ENCODE data around the gene MS4A10. TPM values are rescaled to one million over a fixed set of nuclear protein-coding genes. Genes with fewer than 3 reads are reported as not detected.
A peak's percentile ranks its signal among the peaks of the same experiment; 100 is the strongest.

The MS4A10 gene
- total and polyA plus RNA-seq, 2 of the 8 experiments (the other 6 are each of a cell fraction or from before 2014, with no cell fraction given): not detected

DNA sequence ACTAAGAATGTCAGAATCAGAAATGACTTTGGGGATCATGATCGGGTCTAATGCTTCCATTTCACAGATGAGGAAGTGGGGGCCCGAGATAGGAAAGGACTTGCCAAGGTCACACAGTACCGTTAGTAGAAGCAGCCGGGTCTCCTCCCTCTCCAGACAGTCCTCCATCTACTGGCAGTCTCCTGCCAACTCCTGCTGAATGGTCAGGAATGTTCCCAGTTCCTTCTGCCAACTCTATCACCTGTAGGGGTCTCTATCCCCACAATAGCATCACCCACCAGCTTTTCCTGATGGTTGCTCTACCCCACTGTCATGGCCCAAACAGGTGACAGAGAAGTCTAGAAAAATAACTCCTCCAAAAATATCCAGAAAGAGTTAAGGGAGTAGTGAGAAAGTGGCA, 32.9 kb downstream of the MS4A10 start:
- ChIA-PET POLR2A (ENCODE audit: partially characterized antibody) (no interaction called here), CTCF (ENCODE audit: partially characterized antibody) (interaction anchor here (1.1 to 1.8 kb wide), 4 partner anchors 12 to 56 kb away, joined by 3 to 5 read pairs (median 4); no protein-coding TSS in a partner anchor)
- no peak overlapping the region for H2BK20ac ChIP-seq (ENCODE audit: low read length)
- peak in 1 of 3 experiments; percentile 22; a peak in 1 of 4 replicates for TF ChIP-seq CTCF (IDR thresholded peaks at IDR 0.05; ENCODE audit: control extremely low read depth in 1 of 3, insufficient read depth in 1 of 3, low read depth in 1 of 3, low read length in 3 of 3)
- no peak for TF ChIP-seq HDAC6 (IDR thresholded peaks at IDR 0.05; ENCODE audit: low read depth, low read length)
- H2BK12ac ChIP-seq (ENCODE audit: low read depth, low read length): no peak overlapping the region
- H3K9ac ChIP-seq (replicated peaks in 1 of 4; ENCODE audit: extremely low read depth in 1 of 4, low read depth in 3 of 4, low read length in 3 of 4): no peak overlapping the region
- FAIRE-seq (no peak), DNase-seq (ENCODE audit: low read depth in 1 of 2, low spot score in 2 of 2) (no peak)
- no peak overlapping the region for H4K5ac ChIP-seq (ENCODE audit: insufficient read length, low read depth, low read length)
- no peak overlapping the region for H3K27ac ChIP-seq (ENCODE audit: low read depth, low read length)
- H4K91ac ChIP-seq (replicated peaks; ENCODE audit: insufficient read length, low read length): no peak overlapping the region
- H2BK5ac ChIP-seq (ENCODE audit: low read depth, low read length): no peak overlapping the region
- H3K27me3 ChIP-seq (replicated peaks in 1 of 4; ENCODE audit: control insufficient read depth in 3 of 4, extremely low read depth in 1 of 4, insufficient read depth in 3 of 4, low read length in 3 of 4): no peaks in the 10 kb centered on the region
- no peaks in the 10 kb centered on the region for H4K20me1 ChIP-seq (replicated peaks in 1 of 2; ENCODE audit: control insufficient read depth in 1 of 2, insufficient read depth in 2 of 2, low read length in 2 of 2)
- no peak overlapping the region for H3K4ac ChIP-seq (replicated peaks; ENCODE audit: insufficient read length, low read depth, low read length)
- no peak overlapping the region for H2AFZ ChIP-seq (ENCODE audit: low read length)
- no peak overlapping the region for H3K14ac ChIP-seq (ENCODE audit: insufficient read length)
- no peak overlapping the region for H3K23ac ChIP-seq (ENCODE audit: insufficient read length)
- H4K8ac ChIP-seq (ENCODE audit: extremely low read depth, insufficient read depth, low read length): no peak overlapping the region
- H2BK120ac ChIP-seq (replicated peaks; ENCODE audit: low read depth, low read length): no peak overlapping the region
- no peak overlapping the region for H2BK15ac ChIP-seq (ENCODE audit: low read length)
- no peak overlapping the region for H3K56ac ChIP-seq (replicated peaks; ENCODE audit: insufficient read length, low read depth, low read length)
- H3K4me3 ChIP-seq (ENCODE audit: extremely low read depth in 1 of 4, insufficient read depth in 2 of 4, low read depth in 3 of 4, low read length in 4 of 4): no peak overlapping the region
- H2AK5ac ChIP-seq (ENCODE audit: low read depth, low read length): no peak overlapping the region
- no peaks in the 10 kb centered on the region; the same call in 1 of the 2 replicates for H3K23me2 ChIP-seq (ENCODE audit: low read depth, low read length)
- H3K9me3 ChIP-seq (ENCODE audit: insufficient read depth in 2 of 2, low read depth in 1 of 2, low read length in 1 of 2): peaks cover 8 to 9% of the 10 kb centered on the region in 2 experiments; a peak in 3 of 4 replicates
- no peaks in the 10 kb centered on the region; a peak in 1 of 7 replicates for H3K4me1 ChIP-seq (replicated peaks in 1 of 4; ENCODE audit: control insufficient read depth in 3 of 4, insufficient read depth in 4 of 4, low read length in 3 of 4)
- H3K4me2 ChIP-seq (ENCODE audit: insufficient read depth in 1 of 2, low read depth in 2 of 2, low read length in 2 of 2): no peak overlapping the region
- no peaks in the 10 kb centered on the region for H3K36me3 ChIP-seq (ENCODE audit: control insufficient read depth in 2 of 4, insufficient read depth in 4 of 4, low read length in 3 of 4)
- no peak overlapping the region for H3K18ac ChIP-seq (ENCODE audit: extremely low read depth, low read length)
- H3K79me1 ChIP-seq (ENCODE audit: low read depth, low read length): no peaks in the 10 kb centered on the region
- WGBS, 2 experiments (ENCODE audit: extremely low coverage in 1 of 2, insufficient coverage in 1 of 2, insufficient read length in 1 of 2, insufficient replicate concordance in 2 of 2, low coverage in 1 of 2, low lambda C conversion rate in 2 of 2, missing lambda C conversion rate in 1 of 2): 74% methylated on average over 4 of the region's 4 CpGs; no CpG with 5 or more reads in 1 of the 2 experiments
- H3K79me2 ChIP-seq (ENCODE audit: control insufficient read depth in 1 of 2, insufficient read depth in 2 of 2, low read length in 2 of 2): no peaks in the 10 kb centered on the region

Data from H1 (cell line).